Measurements from ENCODE around the gene SLC35E4.
"Not testable (repeated sequence)": the region's sequence is repeated elsewhere in the genome, so short reads cannot be mapped to it uniquely, and the experiment has no call there.

SLC35E4 gene

DNA sequence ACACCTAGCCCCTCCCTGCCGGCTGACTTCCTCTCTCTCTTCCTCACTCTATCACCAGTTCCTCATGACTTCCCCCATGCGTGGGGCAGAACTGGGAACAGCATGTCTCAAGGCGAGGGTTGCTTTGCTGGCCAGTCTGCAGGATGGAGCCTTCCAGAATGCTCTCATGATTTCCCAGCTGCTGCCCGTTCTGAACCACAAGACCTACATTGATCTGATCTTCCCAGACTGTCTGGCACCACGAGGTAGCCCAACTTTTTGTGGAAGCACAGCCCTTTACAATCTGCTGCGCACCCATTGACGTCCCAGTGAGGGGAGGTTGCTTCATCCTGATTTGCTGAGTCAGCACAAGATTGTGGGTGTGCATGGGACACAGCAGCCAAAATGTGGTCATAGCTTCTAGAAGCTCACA lies 20.0 kb upstream of the SLC35E4 start:
- no peaks in the 10 kb centered on the region for H3K36me3 ChIP-seq (replicated peaks; ENCODE audit: low read depth, low read length)
- H3K4me2 ChIP-seq (ENCODE audit: low read length): no peak overlapping the region
- no peaks in the 10 kb centered on the region for H4K20me1 ChIP-seq (ENCODE audit: insufficient read depth, low read length)
- H3K9me3 ChIP-seq (ENCODE audit: insufficient read depth, low read length): no peaks in the 10 kb centered on the region
- peaks cover 5% of the 10 kb centered on the region for H3K4me1 ChIP-seq (ENCODE audit: low read length)
- no peaks in the 10 kb centered on the region for H3K27me3 ChIP-seq (ENCODE audit: low read depth, low read length)
- no peak overlapping the region for H3K27ac ChIP-seq (ENCODE audit: low read length)
- no peak for TF ChIP-seq EZH2phosphoT487 (IDR thresholded peaks at IDR 0.05; ENCODE audit: low read depth)
- TF ChIP-seq CTCF (IDR thresholded peaks at IDR 0.05; ENCODE audit: low read depth, low read length): no peak
- no peak overlapping the region for H3K9ac ChIP-seq (ENCODE audit: low read length)
- no peaks in the 10 kb centered on the region for H3K79me2 ChIP-seq (ENCODE audit: low read length)
- no peak overlapping the region for H2AFZ ChIP-seq (ENCODE audit: low read depth, low read length)
- no peak overlapping the region for H3K4me3 ChIP-seq (ENCODE audit: low read length)

- no peaks in the 10 kb centered on the region for H3K36me3 ChIP-seq (replicated peaks; ENCODE audit: low read depth, low read length)
These were observed 17.8 kb upstream of the SLC35E4 start for GRCh38 chr22:30617819-30618218.

DNA sequence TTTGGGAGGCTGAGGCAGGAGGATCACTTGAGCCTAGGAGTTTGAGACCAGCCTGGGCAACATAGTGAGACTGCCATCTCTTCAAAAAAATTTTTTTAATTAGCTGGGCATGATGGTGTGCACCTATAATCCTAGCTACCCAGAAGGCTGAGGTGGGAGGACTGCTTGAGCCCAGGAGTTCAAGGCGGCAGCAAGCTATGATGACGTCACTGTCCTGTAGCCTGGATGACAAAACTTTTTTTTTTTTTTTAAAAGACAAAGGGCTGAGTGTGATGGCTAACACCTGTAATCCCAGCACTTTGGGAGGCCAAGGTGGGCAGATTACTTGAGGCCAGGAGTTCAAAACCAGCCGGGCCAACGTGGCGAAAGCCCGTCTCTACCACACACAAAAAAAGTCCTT lies 15.7 kb upstream of the SLC35E4 start:
- H3K27ac ChIP-seq (ENCODE audit: low read length); H4K20me1 ChIP-seq (ENCODE audit: insufficient read depth, low read length); H3K79me2 ChIP-seq (ENCODE audit: low read length); H3K4me1 ChIP-seq (ENCODE audit: low read length); H2AFZ ChIP-seq (ENCODE audit: low read depth, low read length); H3K4me3 ChIP-seq (ENCODE audit: low read length); H3K9ac ChIP-seq (ENCODE audit: low read length); H3K4me2 ChIP-seq (ENCODE audit: low read length); H3K36me3 ChIP-seq (replicated peaks; ENCODE audit: low read depth, low read length); H3K27me3 ChIP-seq (ENCODE audit: low read depth, low read length); H3K9me3 ChIP-seq (ENCODE audit: insufficient read depth, low read length): not testable (repeated sequence)

More at GRCh38 chr22:30617819-30618218, 17.8 kb upstream of the SLC35E4 start:
- H2AFZ ChIP-seq (ENCODE audit: low read depth, low read length): no peak overlapping the region
- no peak overlapping the region for H3K9ac ChIP-seq (ENCODE audit: low read length)
- no peaks in the 10 kb centered on the region for H3K79me2 ChIP-seq (ENCODE audit: low read length)
- TF ChIP-seq CTCF (IDR thresholded peaks at IDR 0.05; ENCODE audit: low read depth, low read length): no peak
- TF ChIP-seq EZH2phosphoT487 (IDR thresholded peaks at IDR 0.05; ENCODE audit: low read depth): no peak
- no peak overlapping the region for H3K4me2 ChIP-seq (ENCODE audit: low read length)
- H3K27me3 ChIP-seq (ENCODE audit: low read depth, low read length): no peaks in the 10 kb centered on the region
- no peak overlapping the region for H3K27ac ChIP-seq (ENCODE audit: low read length)
- H3K9me3 ChIP-seq (ENCODE audit: insufficient read depth, low read length): no peaks in the 10 kb centered on the region
- H3K4me1 ChIP-seq (ENCODE audit: low read length): peaks cover 5% of the 10 kb centered on the region
- no peaks in the 10 kb centered on the region for H4K20me1 ChIP-seq (ENCODE audit: insufficient read depth, low read length)
- H3K4me3 ChIP-seq (ENCODE audit: low read length): no peak overlapping the region

GRCh38 chr22:30626413-30626812 lies 9.2 kb upstream of the SLC35E4 start:
- no peak overlapping the region for H3K4me2 ChIP-seq (ENCODE audit: low read length)
- H3K27ac ChIP-seq (ENCODE audit: low read length): no peak overlapping the region
- H2AFZ ChIP-seq (ENCODE audit: low read depth, low read length): no peak overlapping the region
- TF ChIP-seq EZH2phosphoT487 (IDR thresholded peaks at IDR 0.05; ENCODE audit: low read depth): no peak
- 0 out of 2 replicates have a peak, but pooled peaks have one; percentile 6 for TF ChIP-seq CTCF (IDR thresholded peaks at IDR 0.05; ENCODE audit: low read depth, low read length)
- no peak overlapping the region for H3K9ac ChIP-seq (ENCODE audit: low read length)
- peaks cover 4% of the 10 kb centered on the region for H3K4me1 ChIP-seq (ENCODE audit: low read length)
- no peaks in the 10 kb centered on the region for H4K20me1 ChIP-seq (ENCODE audit: insufficient read depth, low read length)
- H3K4me3 ChIP-seq (ENCODE audit: low read length): no peak overlapping the region
- no peaks in the 10 kb centered on the region for H3K36me3 ChIP-seq (replicated peaks; ENCODE audit: low read depth, low read length)
- no peaks in the 10 kb centered on the region for H3K79me2 ChIP-seq (ENCODE audit: low read length)
- no peaks in the 10 kb centered on the region for H3K9me3 ChIP-seq (ENCODE audit: insufficient read depth, low read length)
- no peaks in the 10 kb centered on the region for H3K27me3 ChIP-seq (ENCODE audit: low read depth, low read length)

DNA sequence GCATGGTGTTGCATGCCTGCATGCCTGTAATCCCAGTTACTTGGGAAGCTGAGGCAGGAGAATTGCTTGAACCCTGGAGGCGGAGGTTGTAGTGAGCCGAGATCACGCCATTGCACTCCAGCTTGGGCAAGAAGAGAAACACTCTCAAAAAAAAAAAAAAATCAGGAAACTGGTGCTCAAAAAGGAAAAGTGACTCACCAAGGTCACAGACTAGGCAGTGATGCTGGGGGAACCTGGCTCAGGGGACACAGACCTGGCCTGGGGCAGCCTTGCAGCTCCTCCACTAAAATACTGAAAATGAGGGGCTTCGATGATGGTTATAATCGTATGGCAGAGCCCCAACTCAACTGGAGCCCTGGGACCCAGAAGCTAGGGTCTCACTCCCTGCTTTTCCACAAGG lies 8.1 kb upstream of the SLC35E4 start:
- Histone ChIP-seq H3K79me2 (ENCODE audit: low read length) (no peaks in the 10 kb centered on the region), H3K27me3 (ENCODE audit: low read depth, low read length) (no peaks in the 10 kb centered on the region), H3K9me3 (ENCODE audit: insufficient read depth, low read length) (no peaks in the 10 kb centered on the region), H4K20me1 (ENCODE audit: insufficient read depth, low read length) (no peaks in the 10 kb centered on the region), H3K27ac (ENCODE audit: low read length) (no peak overlapping the region), H3K4me3 (ENCODE audit: low read length) (no peak overlapping the region), H3K36me3 (replicated peaks; ENCODE audit: low read depth, low read length) (no peaks in the 10 kb centered on the region), H3K9ac (ENCODE audit: low read length) (no peak overlapping the region), H3K4me1 (ENCODE audit: low read length) (peaks cover 4% of the 10 kb centered on the region), H2AFZ (ENCODE audit: low read depth, low read length) (no peak overlapping the region), H3K4me2 (ENCODE audit: low read length) (no peak overlapping the region)
- no peak for TF ChIP-seq CTCF (IDR thresholded peaks at IDR 0.05; ENCODE audit: low read depth, low read length)
- no peak for TF ChIP-seq EZH2phosphoT487 (IDR thresholded peaks at IDR 0.05; ENCODE audit: low read depth)
